HepG2 (cell line): ENCODE data around the gene ZNF367. TPM values are rescaled to one million over a fixed set of nuclear protein-coding genes. Genes with fewer than 3 reads are reported as not detected.

Experiments
- ARNT2 ChIP-seq: sonication (generic); formaldehyde crosslinking; IDR thresholded peaks from 2 replicates; pipeline ENCODE4 v1.8.0; 2022; ENCODE audit warnings: mild to moderate bottlenecking, low read depth, missing genetic modification reagents, moderate library complexity
- BCL6 ChIP-seq: IDR thresholded peaks from 2 replicates; pipeline ENCODE4 v1.6.1; 2016; ENCODE audit warnings: missing genetic modification reagents, missing compliant biosample characterization
- DNMT3B ChIP-seq: conservative IDR thresholded peaks from 2 replicates; pipeline ENCODE4 v1.6.1; 2016; ENCODE audit warnings: missing biosample characterization, control low read depth
- EED ChIP-seq: sonication (generic); formaldehyde crosslinking; IDR thresholded peaks from 2 replicates; pipeline ENCODE4 v1.5.0; 2020; ENCODE audit warnings: mild to moderate bottlenecking, missing genetic modification reagents
- FOXO1 ChIP-seq: sonication (generic); formaldehyde crosslinking; IDR thresholded peaks from 2 replicates; pipeline ENCODE4 v1.4.0; 2020; ENCODE audit warnings: missing genetic modification reagents
- HMGXB4 ChIP-seq, 2 experiments: sonication (generic) in 1 of 2; formaldehyde crosslinking in 1 of 2; IDR thresholded peaks; 2 replicates each; pipeline versions ENCODE4 v1.4.0 to v1.6.1; 2018 to 2020; ENCODE audit warnings: missing genetic modification reagents in 2 of 2, borderline replicate concordance in 1 of 2, low read depth in 1 of 2, mild to moderate bottlenecking in 1 of 2, missing biosample characterization in 1 of 2
- MAX ChIP-seq: IDR thresholded peaks from 2 replicates; pipeline ENCODE4 v1.6.1; 2012; ENCODE audit warnings: inconsistent platforms
- MAZ ChIP-seq, 2 experiments: sonication (generic) in 1 of 2; formaldehyde crosslinking in 1 of 2; IDR thresholded peaks; 2 replicates each; pipeline versions ENCODE4 v1.5.0 to v1.6.1; 2012 to 2020; ENCODE audit warnings: low read depth in 2 of 2, mild to moderate bottlenecking in 2 of 2, borderline replicate concordance in 1 of 2, improper control_type of control experiment in 1 of 2, low read length in 1 of 2, missing genetic modification reagents in 1 of 2, moderate library complexity in 1 of 2
- NFAT5 ChIP-seq: sonication (generic); formaldehyde crosslinking; IDR thresholded peaks from 2 replicates; pipeline ENCODE4 v1.4.0; 2020; ENCODE audit warnings: missing genetic modification reagents
- PATZ1 ChIP-seq: sonication (generic); formaldehyde crosslinking; IDR thresholded peaks from 2 replicates; pipeline ENCODE4 v1.4.0; 2020; ENCODE audit warnings: missing genetic modification reagents
- POGZ ChIP-seq: sonication (generic); formaldehyde crosslinking; IDR thresholded peaks from 2 replicates; pipeline ENCODE4 v1.4.0; 2020; ENCODE audit warnings: mild to moderate bottlenecking, missing genetic modification reagents
- SIN3A ChIP-seq: IDR thresholded peaks from 2 replicates; pipeline ENCODE4 v1.6.1; 2011; ENCODE audit warnings: low read depth, mild to moderate bottlenecking, control low read depth, low read length, borderline replicate concordance
- YEATS4 ChIP-seq: sonication (generic); formaldehyde crosslinking; IDR thresholded peaks from 2 replicates; pipeline ENCODE4 v1.4.0; 2020; ENCODE audit warnings: missing genetic modification reagents, borderline replicate concordance
- ZBTB25 ChIP-seq: IDR thresholded peaks from 2 replicates; pipeline ENCODE4 v1.6.1; 2018; ENCODE audit warnings: missing genetic modification reagents
- ZC3H4 ChIP-seq: sonication (generic); formaldehyde crosslinking; IDR thresholded peaks from 2 replicates; pipeline ENCODE4 v1.4.0; 2020; ENCODE audit warnings: missing genetic modification reagents, borderline replicate concordance
- ZNF296 ChIP-seq: sonication (generic); formaldehyde crosslinking; conservative IDR thresholded peaks from 2 replicates; pipeline ENCODE4 v1.5.0; 2020; ENCODE audit warnings: mild to moderate bottlenecking, missing genetic modification reagents
- ZSCAN20 ChIP-seq: sonication (generic); formaldehyde crosslinking; IDR thresholded peaks from 2 replicates; pipeline ENCODE4 v1.4.0; 2020; ENCODE audit warnings: missing genetic modification reagents, mild to moderate bottlenecking, borderline replicate concordance
- polyA plus RNA-seq, 8 experiments: library from polyadenylated mRNA; depleted of rRNA in 3 of 8; stranded (reverse) in 7 of 8; unstranded in 1 of 8; fragments of >200 nt; fragmentation: Illumina TruSeq in 4 of 8; extraction: Trizol in 4 of 8; gene quantifications; 2 replicates each; pipeline versions ENCODE4 v1.2.1 to v1.2.3, GENCODE V29; 2011 to 2016; ENCODE audit warnings: low read depth in 4 of 8, missing spikeins in 1 of 8, mixed read lengths in 1 of 8; ENCODE audit not compliant: insufficient read depth in 1 of 8
- total RNA-seq, 5 experiments: library from RNA; depleted of rRNA; stranded (reverse); fragments of >200 nt; fragmentation: Illumina TruSeq; extraction: Trizol; gene quantifications; 2 replicates each; pipeline ENCODE4 v1.2.3, GENCODE V29; 2016; ENCODE audit warnings: low read depth in 1 of 5

The ZNF367 gene
- total and polyA plus RNA-seq, 2 of the 13 experiments (the other 11 are each of a cell fraction or from before 2014, with no cell fraction given): 2.9 to 7.7 TPM

- peak; percentile 62; the same call in 1 of the 2 replicates for TF ChIP-seq NFAT5 (CRISPR knock-in tag)
- TF ChIP-seq YEATS4: peak; percentile 76; the same call in 1 of the 2 replicates
- peak; percentile 15; the same call in 1 of the 2 replicates for TF ChIP-seq ARNT2 (CRISPR knock-in tag)
- TF ChIP-seq BCL6: peak; percentile 8; the same call in 1 of the 2 replicates
- TF ChIP-seq DNMT3B (CRISPR knock-in tag): no peak
- TF ChIP-seq MAZ (IDR thresholded peaks at IDR 0.05; ENCODE audit: borderline replicate concordance, low read depth, low read length): peak; percentile 74
- TF ChIP-seq MAZ (CRISPR knock-in tag; IDR thresholded peaks at IDR 0.05; ENCODE audit: low read depth): no peak
- TF ChIP-seq MAX: peak; percentile 37
- peak; percentile 26; the same call in 1 of the 2 replicates for TF ChIP-seq ZC3H4
- TF ChIP-seq ZNF296 (CRISPR knock-in tag): 0 out of 2 replicates have a peak, but pooled peaks have one; percentile 30
- TF ChIP-seq POGZ: no peak
- peak; percentile 80 for TF ChIP-seq PATZ1 (CRISPR knock-in tag)
- TF ChIP-seq HMGXB4 (CRISPR knock-in tag; IDR thresholded peaks at IDR 0.05; ENCODE audit: borderline replicate concordance in 1 of 2, low read depth in 1 of 2): peak; percentile 34 to 78; a peak in 2 of 4 replicates
- no peak for TF ChIP-seq EED (CRISPR knock-in tag)
- no peak for TF ChIP-seq ZBTB25 (CRISPR knock-in tag)
- peak; percentile 22; the same call in 1 of the 2 replicates for TF ChIP-seq FOXO1 (CRISPR knock-in tag)
- TF ChIP-seq ZSCAN20 (CRISPR knock-in tag): peak; percentile 74; the same call in 1 of the 2 replicates
- TF ChIP-seq SIN3A: peak; percentile 31; the same call in 1 of the 2 replicates
Measured at GRCh38 chr9:96418920-96419690, 935 bp upstream of the ZNF367 start (continued).
